Activated CD8-positive, alpha-beta memory T cell treated with anti-CD3 and anti-CD28 coated beads, Interleukin-2, amount 50 U/mL, for 24 hours (primary cell): ENCODE measurements around the gene PDE8B.

Source experiments
- DNase-seq: peaks from one replicate; pipeline ENCODE4 v3.0.0-alpha.2; 2020; ENCODE audit errors: extremely low read depth

The PDE8B gene

GRCh38 chr5:77186652-77187370, 23.7 kb upstream of the PDE8B start:
- DNase-seq: no peak

GRCh38 chr5:77189421-77189820, 21.1 kb upstream of the PDE8B start:
- DNase-seq: no peak

GRCh38 chr5:77192441-77193050, 17.9 kb upstream of the PDE8B start:
- no peak for DNase-seq

GRCh38 chr5:77194762-77195161, 15.7 kb upstream of the PDE8B start:
- DNase-seq: no peak

- DNase-seq: no peak
Observed at GRCh38 chr5:77197840-77198554, 12.5 kb upstream of the PDE8B start.

- DNase-seq: no peak
Observed at GRCh38 chr5:77200663-77201062, 9.8 kb upstream of the PDE8B start.

GRCh38 chr5:77202145-77202544, 8.3 kb upstream of the PDE8B start:
- DNase-seq: no peak

GRCh38 chr5:77204967-77205366, 5.5 kb upstream of the PDE8B start:
- DNase-seq: no peak

GRCh38 chr5:77208507-77209163, 1.8 kb upstream of the PDE8B start:
- DNase-seq: no peak

GRCh38 chr5:77209495-77210090, 887 bp upstream of the PDE8B start:
- no peak for DNase-seq

GRCh38 chr5:77210964-77211690, 647 bp downstream of the PDE8B start:
- no peak for DNase-seq

GRCh38 chr5:77211691-77212047, 1.2 kb downstream of the PDE8B start:
- DNase-seq: no peak

GRCh38 chr5:77213601-77214000, 3.1 kb downstream of the PDE8B start:
- no peak for DNase-seq

- DNase-seq: no peak
Observed at GRCh38 chr5:77214151-77214550, 3.7 kb downstream of the PDE8B start.

- DNase-seq: no peak
Observed at GRCh38 chr5:77218263-77218662, 7.8 kb downstream of the PDE8B start.

- DNase-seq: no peak
Observed at GRCh38 chr5:77221115-77221514, 10.6 kb downstream of the PDE8B start.

- no peak for DNase-seq
Observed at GRCh38 chr5:77222722-77223121, 12.2 kb downstream of the PDE8B start.

- no peak for DNase-seq
Observed at GRCh38 chr5:77223653-77224052, 13.2 kb downstream of the PDE8B start.

- DNase-seq: no peak
Observed at GRCh38 chr5:77224672-77225355, 14.3 kb downstream of the PDE8B start.

- no peak for DNase-seq
Observed at GRCh38 chr5:77225531-77225930, 15.1 kb downstream of the PDE8B start.

- DNase-seq: no peak
Observed at GRCh38 chr5:77229887-77230286, 19.4 kb downstream of the PDE8B start.
